Neural progenitor cell (in vitro differentiated cells): Measurements from ENCODE around the gene COMP. TPM values are rescaled to one million over a fixed set of nuclear protein-coding genes. Genes with fewer than 3 reads are reported as not detected.

Source experiments
- DNase-seq: peaks from one replicate; pipeline ENCODE4 v3.0.0-alpha.2; 2016; ENCODE audit warnings: low spot score
- H2AFZ ChIP-seq: fragments of 200-600 bp; sonication (generic); replicated peaks from 2 replicates; pipeline ENCODE4 v1.6.1; 2016; ENCODE audit warnings: antibody characterized with exemption
- H3F3A ChIP-seq: fragments of 200-600 bp; sonication (generic); 2 replicates; pipeline ENCODE4 v1.6.1; 2016; ENCODE audit warnings: antibody characterized with exemption, low read depth
- H3K27ac ChIP-seq: fragments of 200-600 bp; sonication (generic); 2 replicates; pipeline ENCODE4 v1.5.1; 2016; ENCODE audit warnings: mild to moderate bottlenecking
- H3K27me3 ChIP-seq: fragments of 200-600 bp; sonication (generic); 2 replicates; pipeline ENCODE4 v1.6.1; 2016; ENCODE audit warnings: mild to moderate bottlenecking, moderate library complexity
- H3K36me3 ChIP-seq: fragments of 200-600 bp; sonication (generic); 2 replicates; pipeline ENCODE4 v1.5.1; 2016
- H3K4me1 ChIP-seq: fragments of 200-600 bp; sonication (generic); 2 replicates; pipeline ENCODE4 v1.6.1; 2016; ENCODE audit warnings: mixed run types
- H3K4me2 ChIP-seq: fragments of 200-600 bp; sonication (generic); 2 replicates; pipeline ENCODE4 v1.6.1; 2016
- H3K4me3 ChIP-seq: fragments of 200-600 bp; sonication (generic); 2 replicates; pipeline ENCODE4 v1.5.1; 2016
- H3K79me2 ChIP-seq: fragments of 200-600 bp; sonication (generic); 2 replicates; pipeline ENCODE4 v1.6.1; 2016; ENCODE audit warnings: low read depth
- H3K9ac ChIP-seq: fragments of 200-600 bp; sonication (generic); 2 replicates; pipeline ENCODE4 v1.6.1; 2016
- H3K9me3 ChIP-seq: fragments of 200-600 bp; sonication (generic); 2 replicates; pipeline ENCODE4 v1.5.1; 2016; ENCODE audit warnings: low read depth
- H4K20me1 ChIP-seq: fragments of 200-600 bp; sonication (generic); 2 replicates; pipeline ENCODE4 v1.6.1; 2016; ENCODE audit warnings: low read depth
- H3K27ac Mint-ChIP-seq: 3 replicates; pipeline ENCODE4 v1.8.0; 2021; ENCODE audit warnings: mixed read lengths
- H3K27me3 Mint-ChIP-seq: 2 replicates; pipeline ENCODE4 v1.8.0; 2022; ENCODE audit warnings: low read depth, mild to moderate bottlenecking, inconsistent platforms, moderate library complexity, mixed read lengths; ENCODE audit not compliant: insufficient read depth
- H3K36me3 Mint-ChIP-seq: 3 replicates; pipeline ENCODE4 v1.8.0; 2021; ENCODE audit warnings: mixed read lengths
- H3K4me1 Mint-ChIP-seq: 3 replicates; pipeline ENCODE4 v1.8.0; 2021; ENCODE audit warnings: mixed read lengths
- H3K4me3 Mint-ChIP-seq: 3 replicates; pipeline ENCODE4 v1.8.0; 2021; ENCODE audit warnings: mild to moderate bottlenecking, moderate library complexity, mixed read lengths
- H3K9me3 Mint-ChIP-seq: 3 replicates; pipeline ENCODE4 v1.8.0; 2020; ENCODE audit warnings: mixed read lengths
- EZH2 ChIP-seq: fragments of 200-600 bp; sonication (generic); IDR thresholded peaks from 2 replicates; pipeline ENCODE4 v1.6.1; 2017; ENCODE audit warnings: antibody characterized with exemption, mild to moderate bottlenecking, moderate library complexity
- EZH2phosphoT487 ChIP-seq: fragments of 200-600 bp; sonication (generic); IDR thresholded peaks from 2 replicates; pipeline ENCODE4 v1.6.1; 2017; ENCODE audit warnings: antibody characterized with exemption
- total RNA-seq: library from RNA; depleted of rRNA; stranded (reverse); fragments of >200 nt; gene quantifications from 2 replicates; pipeline ENCODE4 v1.2.3, GENCODE V29; 2015; ENCODE audit warnings: low replicate concordance
- TF ChIP-seq, protein P1 (sequence below): fragments of 200-600 bp; sonication (generic); IDR thresholded peaks from 2 replicates; pipeline ENCODE4 v1.5.1; 2017; ENCODE audit warnings: antibody characterized with exemption, mild to moderate bottlenecking

Gene COMP
- total RNA-seq, 1 donor from 2014 or later: not detected

DNA sequence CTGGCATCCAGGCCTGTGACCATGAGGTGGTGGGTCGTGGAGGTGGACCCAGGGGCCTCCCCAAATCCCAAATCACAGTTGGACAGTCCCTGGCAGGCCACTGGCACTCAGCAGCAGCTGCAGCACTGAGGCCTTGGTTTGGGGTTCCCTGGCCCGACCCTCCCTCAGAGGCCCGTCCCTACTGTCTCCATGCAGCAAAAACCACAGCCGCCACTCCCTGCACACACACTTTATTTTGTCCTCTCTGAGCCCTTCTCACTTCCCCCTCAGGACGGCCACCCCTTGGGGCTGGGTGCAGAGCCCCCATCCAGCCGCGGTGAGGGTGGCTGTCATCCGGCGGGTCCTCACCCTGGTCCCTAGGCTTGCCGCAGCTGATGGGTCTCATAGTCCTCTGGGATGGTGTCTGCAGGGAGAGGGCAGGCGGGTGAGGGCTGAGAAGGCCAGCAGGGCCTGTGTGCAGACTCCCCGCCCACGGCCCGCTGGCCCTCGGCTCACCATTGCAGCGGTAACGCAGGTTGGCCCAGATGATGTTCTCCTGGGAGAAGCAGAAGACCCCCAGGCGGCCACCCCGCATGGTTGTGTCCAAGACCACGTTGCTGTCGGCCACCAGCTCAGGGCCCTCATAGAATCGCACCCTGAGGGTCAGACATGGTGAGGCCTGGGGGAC is 8.4 kb downstream of the COMP start:
- H3F3A ChIP-seq: peaks cover 13% of the 10 kb centered on the region
- no peak overlapping the region for H3K4me3 ChIP-seq
- Mint-ChIP-seq H3K27ac (no peak overlapping the region), H3K4me3 (no peak overlapping the region), H3K36me3 (peaks cover 2% of the 10 kb centered on the region), H3K27me3 (peaks cover 42% of the 10 kb centered on the region), H3K4me1 (peaks cover 18% of the 10 kb centered on the region), H3K9me3 (peaks cover 7% of the 10 kb centered on the region)
- peaks cover 63% of the 10 kb centered on the region for H4K20me1 ChIP-seq
- H3K27ac ChIP-seq: no peak overlapping the region
- H3K9me3 ChIP-seq: no peaks in the 10 kb centered on the region
- no peaks in the 10 kb centered on the region for H3K79me2 ChIP-seq
- peaks cover 10% of the 10 kb centered on the region for H3K4me1 ChIP-seq
- H3K36me3 ChIP-seq: no peaks in the 10 kb centered on the region
- H3K9ac ChIP-seq: no peak overlapping the region
- H3K27me3 ChIP-seq: peaks cover 100% of the 10 kb centered on the region
- TF ChIP-seq, protein P1, sequence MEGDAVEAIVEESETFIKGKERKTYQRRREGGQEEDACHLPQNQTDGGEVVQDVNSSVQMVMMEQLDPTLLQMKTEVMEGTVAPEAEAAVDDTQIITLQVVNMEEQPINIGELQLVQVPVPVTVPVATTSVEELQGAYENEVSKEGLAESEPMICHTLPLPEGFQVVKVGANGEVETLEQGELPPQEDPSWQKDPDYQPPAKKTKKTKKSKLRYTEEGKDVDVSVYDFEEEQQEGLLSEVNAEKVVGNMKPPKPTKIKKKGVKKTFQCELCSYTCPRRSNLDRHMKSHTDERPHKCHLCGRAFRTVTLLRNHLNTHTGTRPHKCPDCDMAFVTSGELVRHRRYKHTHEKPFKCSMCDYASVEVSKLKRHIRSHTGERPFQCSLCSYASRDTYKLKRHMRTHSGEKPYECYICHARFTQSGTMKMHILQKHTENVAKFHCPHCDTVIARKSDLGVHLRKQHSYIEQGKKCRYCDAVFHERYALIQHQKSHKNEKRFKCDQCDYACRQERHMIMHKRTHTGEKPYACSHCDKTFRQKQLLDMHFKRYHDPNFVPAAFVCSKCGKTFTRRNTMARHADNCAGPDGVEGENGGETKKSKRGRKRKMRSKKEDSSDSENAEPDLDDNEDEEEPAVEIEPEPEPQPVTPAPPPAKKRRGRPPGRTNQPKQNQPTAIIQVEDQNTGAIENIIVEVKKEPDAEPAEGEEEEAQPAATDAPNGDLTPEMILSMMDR: no peak
- TF ChIP-seq EZH2phosphoT487 (no peak), EZH2 (no peak)
- DNase-seq: no peak
- no peak overlapping the region for H3K4me2 ChIP-seq
- no peak overlapping the region for H2AFZ ChIP-seq

DNA sequence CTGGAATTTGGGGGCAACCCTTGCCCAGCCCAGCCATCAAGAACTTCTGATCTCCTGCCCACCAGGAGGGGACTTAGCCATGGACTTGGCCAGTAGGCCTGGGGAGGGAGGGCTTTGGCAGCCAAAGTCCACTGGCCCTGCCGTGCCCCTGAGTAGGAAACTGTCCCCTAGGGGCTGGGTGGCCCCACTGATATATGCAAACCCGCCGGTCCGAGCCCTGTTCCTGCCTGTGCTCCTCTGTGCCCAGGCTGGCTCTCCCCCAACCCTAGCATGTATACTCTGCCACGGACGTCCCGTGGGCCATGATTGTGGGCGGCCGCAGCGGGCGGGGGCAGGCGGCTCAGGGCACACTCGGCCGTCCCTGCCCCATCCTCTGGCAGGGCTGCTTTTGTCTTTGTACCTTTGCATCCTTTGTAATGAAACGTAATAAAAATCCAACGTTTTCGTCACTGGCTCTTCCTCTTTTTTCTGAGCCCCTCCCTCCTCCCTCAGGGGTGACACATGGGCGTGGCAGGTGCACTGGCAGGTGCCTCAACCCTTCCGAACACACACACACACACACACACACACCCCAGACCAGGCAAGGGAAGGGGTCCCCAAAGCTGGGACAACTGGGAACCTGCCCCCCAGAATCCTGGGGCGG is 9.1 kb downstream of the COMP start:
- Histone ChIP-seq H4K20me1 (peaks cover 62% of the 10 kb centered on the region), H3K27me3 (peaks cover 100% of the 10 kb centered on the region), H3K4me2 (no peak overlapping the region), H3K79me2 (no peaks in the 10 kb centered on the region), H2AFZ (no peak overlapping the region), H3K27ac (no peak overlapping the region), H3K9ac (no peak overlapping the region), H3F3A (peaks cover 9% of the 10 kb centered on the region), H3K9me3 (no peaks in the 10 kb centered on the region), H3K4me3 (no peak overlapping the region), H3K4me1 (peaks cover 17% of the 10 kb centered on the region), H3K36me3 (no peaks in the 10 kb centered on the region)
- Mint-ChIP-seq H3K36me3 (no peaks in the 10 kb centered on the region), H3K27me3 (peaks cover 36% of the 10 kb centered on the region), H3K9me3 (peaks cover 4% of the 10 kb centered on the region), H3K4me3 (no peak overlapping the region), H3K4me1 (peaks cover 14% of the 10 kb centered on the region), H3K27ac (no peak overlapping the region)
- TF ChIP-seq, protein P1: no peak
- no peak for TF ChIP-seq EZH2phosphoT487
- TF ChIP-seq EZH2: no peak
- no peak for DNase-seq

DNA sequence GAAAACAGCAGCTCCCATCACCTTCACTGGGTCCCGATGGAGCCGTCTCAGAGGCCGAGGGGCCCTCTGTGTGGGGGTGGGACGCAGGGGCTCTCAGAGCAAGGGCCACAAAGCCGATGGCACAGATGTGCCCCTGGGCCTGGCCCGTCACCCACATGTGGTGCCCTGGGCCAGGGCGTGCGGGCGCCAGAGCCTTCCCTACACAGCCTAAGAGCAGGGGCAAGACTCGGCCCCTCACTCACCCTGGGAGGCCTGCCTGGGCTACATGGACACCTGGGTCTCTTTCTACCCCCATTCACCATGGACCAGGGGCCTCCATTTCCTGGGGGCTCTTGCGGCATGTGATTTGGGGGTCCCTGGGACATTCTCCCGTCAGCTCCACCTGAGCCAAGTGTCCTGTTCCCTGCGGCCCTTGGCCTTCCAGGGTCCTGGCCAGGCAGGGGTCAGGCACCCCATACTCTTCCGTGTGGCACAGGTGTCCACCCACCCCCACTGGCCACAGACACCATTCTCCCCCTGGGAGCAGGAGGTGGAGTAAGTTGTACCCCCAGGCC is 10.0 kb downstream of the COMP start:
- Histone ChIP-seq H3K36me3 (no peaks in the 10 kb centered on the region), H3K9ac (no peak overlapping the region)
- peaks cover 31% of the 10 kb centered on the region for H3K27me3 Mint-ChIP-seq

More for the DNA sequence above, 10.0 kb downstream of the COMP start:
- H4K20me1 ChIP-seq: peaks cover 63% of the 10 kb centered on the region
- no peak overlapping the region for H3K27ac Mint-ChIP-seq
- H3K4me1 ChIP-seq: peaks cover 20% of the 10 kb centered on the region
- H3K27ac ChIP-seq: no peak overlapping the region
- DNase-seq: no peak
- H3K4me3 ChIP-seq: no peak overlapping the region
- peaks cover 100% of the 10 kb centered on the region for H3K27me3 ChIP-seq
- H3K4me1 Mint-ChIP-seq: peaks cover 14% of the 10 kb centered on the region
- no peak overlapping the region for H3K4me2 ChIP-seq
- no peaks in the 10 kb centered on the region for H3K36me3 Mint-ChIP-seq
- TF ChIP-seq EZH2phosphoT487 (no peak), EZH2 (no peak)
- TF ChIP-seq, protein P1: no peak
- no peaks in the 10 kb centered on the region for H3K9me3 ChIP-seq
- H3F3A ChIP-seq: peaks cover 6% of the 10 kb centered on the region
- H3K79me2 ChIP-seq: no peaks in the 10 kb centered on the region
- H3K9me3 Mint-ChIP-seq: peaks cover 3% of the 10 kb centered on the region
- no peak overlapping the region for H3K4me3 Mint-ChIP-seq
- H2AFZ ChIP-seq: no peak overlapping the region
